HG03565 (cell line): ENCODE measurements around the gene ADO.

Experiments used
- ATAC-seq: cut with Tn5 transposase; IDR thresholded peaks from one replicate; pipeline ENCODE4 v1.9.1; 2021; ENCODE audit warnings: mild to moderate bottlenecking, moderate library complexity; ENCODE audit not compliant: unreplicated experiment

The ADO gene

DNA sequence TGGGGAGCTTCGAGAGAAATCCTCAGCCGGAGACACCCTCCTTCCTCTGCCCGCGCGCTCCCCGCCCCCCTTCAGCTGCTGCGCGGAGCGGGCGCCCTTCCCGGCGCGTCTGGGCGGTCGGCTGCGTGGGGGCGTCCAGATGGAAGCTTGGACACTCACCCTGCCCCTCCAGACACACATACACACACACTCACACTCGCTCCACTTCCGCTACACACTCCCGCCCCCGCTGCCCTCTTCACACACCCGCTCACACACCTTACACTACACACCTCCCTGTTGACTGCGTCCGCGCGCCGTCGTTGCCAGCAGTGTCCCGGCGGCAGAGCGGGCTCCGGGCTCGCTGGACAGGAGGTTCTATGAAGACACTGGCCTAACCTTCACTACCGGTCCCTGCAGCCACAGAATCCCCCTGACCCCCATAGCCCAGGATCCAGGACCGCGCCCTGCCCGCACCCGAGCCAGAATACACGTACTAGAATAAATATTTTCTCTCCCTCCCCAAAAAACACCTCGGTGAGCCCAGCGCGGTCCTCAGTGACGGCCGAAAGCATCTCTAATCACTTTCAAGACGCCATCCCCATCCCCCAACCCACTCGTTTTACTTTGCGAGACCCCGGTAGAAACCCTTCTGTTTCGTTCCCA is 12.7 kb downstream of the ADO start:
- ATAC-seq: no peak

- ATAC-seq: peak; percentile 27
These were observed 13.4 kb downstream of the ADO start for GRCh38 chr10:62817766-62818425.

- ATAC-seq: no peak
These were observed 14.0 kb downstream of the ADO start for GRCh38 chr10:62818426-62819011.

DNA sequence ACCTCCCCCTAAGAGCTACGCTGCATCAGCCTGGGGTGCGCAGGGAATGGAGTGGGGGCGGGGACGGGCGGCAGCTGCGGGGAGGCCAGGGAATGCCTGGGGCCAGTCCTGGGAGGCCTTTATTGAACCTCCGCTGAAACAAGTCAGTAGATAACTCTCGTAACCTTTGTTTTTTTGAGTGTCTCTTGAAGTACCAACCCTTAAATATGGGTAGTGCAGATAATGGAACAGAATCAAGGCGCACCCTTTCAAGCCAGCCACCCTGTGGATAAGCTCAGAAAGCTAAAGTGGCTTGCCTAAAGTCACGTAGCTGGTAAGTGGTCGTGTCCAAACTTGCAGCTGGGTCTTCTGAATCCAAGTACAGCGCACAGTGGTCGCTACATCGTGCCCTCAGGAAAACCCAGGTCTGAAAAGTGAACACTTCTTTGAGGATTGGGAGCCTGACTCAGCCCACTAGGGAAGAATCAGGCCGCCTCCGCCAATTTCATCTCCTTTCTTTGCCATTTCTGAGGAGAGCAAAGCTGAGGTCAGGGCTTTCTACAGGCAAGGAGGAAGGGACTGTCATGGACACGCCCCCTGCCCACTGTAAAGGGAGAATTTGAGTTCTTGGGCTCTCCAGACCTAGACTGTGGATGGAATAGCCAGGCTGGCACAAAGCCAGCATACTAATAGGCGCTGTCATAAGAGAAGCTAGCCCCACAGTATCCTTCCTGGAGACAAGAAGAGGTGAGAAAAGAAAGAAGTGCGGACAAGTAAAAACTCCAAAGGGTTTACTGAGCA is 14.8 kb downstream of the ADO start:
- ATAC-seq: no peak

- no peak for ATAC-seq
These were observed 16.1 kb downstream of the ADO start for GRCh38 chr10:62820586-62820985.

GRCh38 chr10:62826273-62826672 is 21.8 kb downstream of the ADO start:
- no peak for ATAC-seq

DNA sequence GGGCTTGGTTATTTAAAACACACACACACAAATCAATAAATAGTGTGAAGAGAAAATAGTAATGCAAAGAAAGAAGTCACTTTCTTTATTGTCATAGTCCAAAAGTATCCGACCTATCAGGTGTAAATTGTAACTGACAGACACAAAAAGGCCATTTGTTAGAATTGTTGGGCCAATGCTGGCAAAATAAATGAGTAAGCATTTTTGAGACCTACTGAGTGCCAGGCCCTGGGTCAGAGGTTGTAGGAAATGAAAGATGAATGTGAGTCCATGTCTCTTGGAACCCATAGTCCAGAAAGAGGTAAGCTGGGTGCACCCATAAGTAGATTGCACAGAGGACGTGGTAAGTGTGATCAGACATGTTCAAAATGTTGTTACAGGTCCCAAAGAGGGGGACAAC is 25.1 kb downstream of the ADO start:
- ATAC-seq: no peak

- ATAC-seq: no peak
These were observed 26.2 kb downstream of the ADO start for GRCh38 chr10:62830679-62831078.

- no peak for ATAC-seq
These were observed 26.8 kb downstream of the ADO start for GRCh38 chr10:62831346-62831745.

- ATAC-seq: no peak
These were observed 35.1 kb downstream of the ADO start for GRCh38 chr10:62839590-62839989.

GRCh38 chr10:62842983-62843382 is 38.5 kb downstream of the ADO start:
- peak; percentile 76 for ATAC-seq

DNA sequence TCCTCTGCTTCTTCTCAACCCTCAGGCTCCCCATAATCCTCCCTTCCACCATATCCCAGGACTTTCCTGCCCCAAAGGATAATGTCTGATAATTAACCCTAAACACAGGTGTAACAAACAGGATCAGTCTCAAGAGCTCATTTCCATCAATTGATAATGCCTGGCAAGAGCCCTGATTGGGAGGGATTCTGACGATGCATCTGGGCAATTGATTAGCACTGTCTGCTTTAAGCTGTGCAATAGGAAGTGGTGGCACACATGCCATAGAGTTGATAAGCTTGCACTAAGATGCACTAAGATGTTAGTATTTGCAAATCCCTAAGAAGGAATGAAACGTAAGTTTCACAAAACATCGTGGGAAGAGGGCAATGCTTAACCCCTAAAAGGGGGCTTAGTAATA is 39.1 kb downstream of the ADO start:
- no peak for ATAC-seq

DNA sequence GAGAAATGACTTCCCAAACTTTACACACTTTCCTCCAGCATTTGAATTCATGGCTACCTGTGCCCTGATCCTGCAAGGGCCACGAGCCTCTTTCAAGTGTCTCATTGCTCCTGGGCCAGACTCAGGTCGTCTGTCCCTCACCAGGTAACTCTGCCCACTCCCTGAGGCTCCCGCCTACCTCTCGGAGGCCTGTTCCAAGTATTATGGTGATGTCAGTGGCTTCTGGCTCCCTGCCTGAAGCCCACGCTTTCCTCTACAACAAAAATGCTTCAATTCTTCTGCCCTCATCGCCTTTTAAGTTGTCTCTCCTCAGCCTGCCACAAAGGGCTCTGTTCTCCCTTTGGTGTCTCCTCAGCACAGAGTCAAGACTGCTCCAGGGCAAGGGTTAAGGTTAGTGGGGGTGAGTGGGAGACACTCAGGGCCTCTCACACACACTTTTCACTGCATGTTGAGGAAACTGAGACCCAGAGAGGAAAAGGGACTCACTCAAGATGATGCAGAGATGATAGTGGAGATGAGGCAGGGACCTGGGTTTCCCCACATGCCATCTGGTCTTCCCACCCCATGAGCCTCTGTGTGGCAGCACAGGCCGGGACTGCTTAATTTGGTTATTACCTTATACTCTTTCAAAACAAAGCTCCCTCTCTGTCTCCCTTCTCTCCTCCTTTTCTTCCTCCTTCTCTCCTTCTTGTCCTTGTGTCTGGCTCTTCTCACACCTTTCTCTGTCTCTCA is 39.9 kb downstream of the ADO start:
- ATAC-seq: no peak

DNA sequence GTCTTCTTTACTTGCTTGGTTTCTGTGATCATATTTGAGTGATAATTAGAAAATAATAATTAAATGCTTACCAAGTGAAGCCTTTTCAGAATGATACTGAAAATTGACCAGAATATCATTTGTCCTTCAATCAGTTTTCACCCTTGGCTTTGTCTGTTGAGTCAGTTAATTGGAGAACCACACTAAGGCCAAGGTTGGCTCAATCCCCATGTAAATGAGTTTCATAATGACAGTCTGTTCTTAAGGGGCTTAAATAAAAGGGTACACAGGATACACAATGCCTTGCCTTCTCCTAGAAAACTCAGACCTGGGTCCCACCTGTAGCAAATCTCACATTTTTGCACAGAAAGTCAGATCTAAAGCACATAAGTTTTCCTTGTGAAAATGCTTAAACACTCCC is 42.9 kb downstream of the ADO start:
- no peak for ATAC-seq

- no peak for ATAC-seq
These were observed 46.1 kb downstream of the ADO start for GRCh38 chr10:62850646-62851045.

GRCh38 chr10:62851442-62851841 is 46.9 kb downstream of the ADO start:
- ATAC-seq: no peak

- ATAC-seq: peak; percentile 44
These were observed 48.6 kb downstream of the ADO start for GRCh38 chr10:62852961-62853702.

- no peak for ATAC-seq
These were observed 49.2 kb downstream of the ADO start for GRCh38 chr10:62853710-62854109.

GRCh38 chr10:62856021-62856420 is 51.5 kb downstream of the ADO start:
- no peak for ATAC-seq
